ENCODE data around the gene ATXN7.

ATXN7 gene

DNA sequence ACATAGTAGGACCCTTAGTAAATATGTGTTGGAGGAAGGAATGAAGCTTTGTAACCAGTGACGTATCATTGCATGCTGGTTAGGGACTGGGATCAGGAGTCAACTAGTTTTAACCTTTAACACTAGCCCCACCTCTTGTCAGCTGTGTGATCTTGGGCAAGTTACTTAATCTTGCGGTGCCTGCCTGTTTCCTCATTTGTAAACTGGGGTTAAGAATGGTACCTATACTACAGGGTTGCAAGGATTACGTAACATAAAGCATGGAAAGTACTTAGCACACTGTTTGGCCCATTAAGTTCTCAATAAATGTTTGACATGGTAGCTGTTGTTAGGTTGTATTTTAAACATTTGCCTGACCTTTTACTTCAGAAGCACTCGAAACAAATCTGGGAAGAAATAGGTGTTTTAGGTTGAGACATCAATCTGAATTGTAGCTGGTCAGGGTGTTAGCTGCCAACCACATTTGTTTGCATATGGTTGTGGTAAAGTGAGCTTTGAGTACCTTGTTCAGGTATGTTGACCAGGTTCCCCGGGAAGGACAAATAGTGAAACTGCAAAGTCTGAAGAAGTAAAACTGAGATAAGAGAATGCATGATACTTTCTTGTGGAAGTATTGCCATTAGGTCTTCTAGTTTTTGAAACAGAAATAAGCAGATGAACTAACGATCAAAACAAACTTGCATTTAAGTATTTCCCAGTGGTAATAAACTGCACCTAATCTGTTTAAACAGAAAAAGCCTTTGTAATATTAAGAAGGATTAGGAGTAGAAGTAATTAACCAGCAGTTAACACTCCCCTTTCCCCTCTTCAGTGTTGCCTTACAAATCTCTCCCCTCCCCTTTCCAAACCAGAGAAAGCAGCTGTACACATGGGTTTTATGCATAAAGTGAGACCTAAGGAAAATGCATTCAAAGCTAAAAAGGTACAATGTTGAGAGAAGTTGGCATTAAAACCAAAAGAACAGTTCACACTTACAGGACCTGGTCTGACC lies 74.3 kb downstream of the ATXN7 start:
- no peak for DNase-seq

- no peak for DNase-seq
Observed at GRCh38 chr3:63940389-63940757, 76.7 kb downstream of the ATXN7 start.

GRCh38 chr3:63942528-63942927 lies 78.9 kb downstream of the ATXN7 start:
- no peak for DNase-seq

DNA sequence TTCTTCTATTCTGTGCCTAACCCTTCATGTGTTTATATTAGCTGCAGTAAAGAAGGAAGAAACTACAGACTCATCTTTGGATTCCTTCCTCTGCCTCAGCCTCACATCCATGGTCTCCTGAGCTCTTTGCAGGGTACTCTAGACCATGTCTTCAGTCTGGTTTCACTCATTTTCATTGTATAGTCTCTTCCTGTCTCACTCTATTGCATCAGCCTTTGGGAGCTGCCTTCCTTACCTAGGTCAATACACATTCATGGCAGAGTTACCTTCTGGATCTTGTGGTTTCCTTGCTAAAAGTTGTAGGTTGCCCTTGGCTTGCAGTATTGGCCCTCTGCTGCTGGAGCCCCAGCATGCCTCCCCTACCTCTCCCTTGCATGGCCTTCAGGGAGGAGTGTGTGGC lies 80.0 kb downstream of the ATXN7 start:
- DNase-seq, result no peak

- DNase-seq, result no peak
Observed at GRCh38 chr3:63945558-63946096, 82.0 kb downstream of the ATXN7 start.

GRCh38 chr3:63946753-63947152 lies 83.1 kb downstream of the ATXN7 start:
- DNase-seq, result no peak

GRCh38 chr3:63947594-63947993 lies 83.9 kb downstream of the ATXN7 start:
- no peak for DNase-seq

DNA sequence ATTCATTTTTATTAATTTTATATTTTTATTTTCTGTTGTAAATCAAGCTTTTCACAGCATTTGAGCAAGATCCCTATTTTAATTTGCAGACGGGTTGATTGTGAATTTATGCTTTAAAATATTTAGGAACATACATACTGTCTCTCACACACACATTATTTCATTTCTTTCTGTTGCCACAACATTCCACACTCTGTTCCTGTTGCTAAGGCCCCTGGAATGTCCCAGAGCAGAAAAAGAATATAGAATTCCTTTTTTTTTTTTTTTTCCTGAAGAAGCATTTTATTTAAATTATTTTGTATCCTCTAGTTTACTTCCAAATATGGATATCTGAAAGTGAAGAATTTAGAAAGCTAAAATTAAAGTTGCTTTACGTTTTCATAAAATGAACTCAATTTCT lies 85.3 kb downstream of the ATXN7 start:
- no peak for DNase-seq

- no peak for DNase-seq
Observed at GRCh38 chr3:63950698-63951097, 87.0 kb downstream of the ATXN7 start.

- no peak for DNase-seq
Observed at GRCh38 chr3:63951492-63952247, 88.0 kb downstream of the ATXN7 start.

DNA sequence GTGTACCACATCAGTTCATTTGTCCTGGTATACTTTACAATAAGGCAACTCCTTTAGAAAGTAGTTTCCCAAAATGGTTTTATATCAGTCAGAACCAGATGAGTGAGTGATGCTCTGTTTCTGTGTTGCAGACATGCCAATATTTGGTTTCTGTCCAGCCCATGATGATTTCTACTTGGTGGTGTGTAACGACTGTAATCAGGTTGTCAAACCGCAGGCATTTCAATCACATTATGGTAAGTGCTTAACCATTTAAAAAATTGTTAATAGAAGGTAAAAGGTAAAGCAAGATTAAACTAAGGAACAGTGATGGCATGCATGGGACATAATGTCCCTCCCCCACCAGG lies 88.6 kb downstream of the ATXN7 start:
- no peak for DNase-seq

- DNase-seq, result no peak
Observed at GRCh38 chr3:63954182-63954581, 90.5 kb downstream of the ATXN7 start.

DNA sequence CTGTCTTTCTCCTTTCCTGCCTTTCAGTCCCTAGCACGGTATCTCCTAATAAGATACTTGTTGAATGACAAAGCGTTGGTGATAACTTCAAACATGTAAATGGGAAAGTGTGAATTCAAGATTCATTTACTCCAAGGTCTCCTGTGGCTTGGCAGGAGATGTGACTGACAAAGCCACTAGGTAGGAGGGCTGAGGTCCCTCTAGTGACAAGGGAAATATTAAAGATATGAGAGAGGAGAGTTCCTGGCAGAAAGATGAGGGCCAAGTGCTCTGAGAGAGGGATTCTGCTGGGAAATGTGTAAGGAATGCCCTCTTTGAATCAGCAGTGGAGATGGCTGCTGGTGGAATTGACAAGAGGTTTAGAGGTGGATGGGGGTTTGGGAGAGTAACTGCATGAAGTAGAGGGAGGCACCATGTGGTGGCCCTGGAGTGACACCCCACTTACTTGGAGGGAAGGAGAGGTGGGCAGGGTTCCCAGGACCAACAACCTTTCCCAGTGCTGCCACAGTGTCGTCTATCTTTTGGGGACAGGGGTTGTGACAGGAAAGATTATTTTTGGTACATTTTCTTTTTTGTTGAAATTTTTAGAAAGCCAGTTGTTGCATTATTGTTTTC lies 91.5 kb downstream of the ATXN7 start:
- DNase-seq, result no peak

GRCh38 chr3:63955830-63956545 lies 92.3 kb downstream of the ATXN7 start:
- no peak for DNase-seq

DNA sequence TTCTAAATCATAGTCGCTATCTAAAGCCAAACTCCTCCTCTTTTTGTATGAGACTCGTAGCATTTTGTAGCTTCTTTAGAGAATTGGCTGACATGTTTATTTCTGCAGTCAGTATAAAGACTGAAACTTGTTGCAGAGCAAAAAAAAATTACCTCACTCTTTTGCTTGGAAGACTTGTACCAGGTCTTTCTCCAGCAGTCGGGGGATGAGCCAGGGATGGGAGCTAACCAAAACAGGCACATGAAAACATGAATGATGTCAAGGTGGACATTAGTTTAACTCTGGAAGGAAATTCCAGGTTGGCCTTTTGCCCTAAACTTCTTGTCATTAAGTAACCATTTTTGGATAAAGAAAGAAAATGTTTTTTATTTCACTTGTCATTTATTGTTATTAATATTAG lies 95.5 kb downstream of the ATXN7 start:
- DNase-seq, result no peak

DNA sequence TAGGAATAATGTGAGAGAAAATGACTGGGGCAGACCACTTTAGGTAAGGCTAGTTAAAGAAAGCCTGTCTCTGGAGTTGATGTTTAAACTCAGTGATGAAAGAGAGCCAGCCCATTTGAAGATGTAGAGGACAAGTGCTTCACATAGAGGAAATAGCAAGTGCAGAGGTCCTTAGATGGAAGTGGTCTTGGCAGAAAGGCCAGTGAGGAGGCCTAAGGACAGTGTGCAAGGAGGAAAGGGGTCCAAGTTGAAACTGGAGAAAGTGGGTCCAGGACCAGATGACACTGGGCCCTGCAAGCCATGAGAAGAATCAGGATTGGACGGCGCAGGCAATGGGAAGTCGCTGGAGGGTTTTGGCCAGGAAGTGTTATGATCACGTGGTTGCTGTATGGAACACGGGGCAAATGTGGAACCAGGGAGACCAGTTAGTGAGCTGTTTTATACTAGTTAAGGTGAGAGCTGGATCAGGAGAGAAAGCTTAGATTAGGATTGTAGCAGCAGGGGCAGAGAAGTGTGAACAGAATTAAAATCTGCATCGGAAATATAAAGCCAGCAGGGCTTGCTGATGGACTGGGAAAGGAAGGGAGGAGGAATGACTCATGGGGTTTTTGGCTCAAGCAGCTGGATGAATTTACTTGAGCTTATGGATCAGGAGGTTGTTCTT lies 96.5 kb downstream of the ATXN7 start:
- DNase-seq, result no peak

DNA sequence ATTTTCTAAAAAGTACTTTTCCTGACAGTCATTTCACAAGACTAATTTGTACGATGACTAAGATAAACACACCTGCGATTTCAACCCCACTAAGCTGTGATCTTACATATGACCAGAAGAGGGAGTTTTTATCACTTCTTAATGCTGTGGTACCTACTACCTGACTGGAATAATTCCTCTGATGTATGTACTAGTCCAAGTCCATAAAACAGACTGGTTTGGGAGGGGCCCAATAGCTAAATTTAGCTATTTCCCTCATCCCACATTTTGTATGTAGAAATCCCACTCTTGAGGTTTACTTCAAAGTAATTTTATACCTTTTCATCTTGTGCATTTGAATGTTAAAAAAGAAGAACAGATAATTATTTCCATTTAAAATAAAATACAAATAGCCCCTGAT lies 98.2 kb downstream of the ATXN7 start:
- peak; percentile 22 for DNase-seq

DNA sequence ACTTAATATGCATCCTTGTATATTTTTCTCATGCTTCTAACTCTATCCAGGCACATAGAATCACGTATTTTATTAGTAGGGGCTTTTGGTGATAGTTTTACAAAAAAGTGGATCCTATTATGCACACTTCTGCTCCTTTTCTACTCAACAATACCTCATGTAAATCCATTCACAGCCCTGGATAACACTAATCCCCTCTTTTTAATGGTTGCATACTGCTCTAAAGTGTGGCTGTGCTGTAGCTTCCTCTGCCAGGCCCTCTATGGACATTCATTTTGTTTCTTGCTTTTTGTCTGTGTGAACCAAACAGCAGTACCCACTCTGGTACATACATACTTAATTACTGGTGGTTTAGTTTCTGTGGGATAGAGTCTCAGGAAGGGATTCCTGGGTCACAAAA lies 99.8 kb downstream of the ATXN7 start:
- no peak for DNase-seq

- no peak for DNase-seq
Observed at GRCh38 chr3:63964681-63965485, 101.2 kb downstream of the ATXN7 start.

DNA sequence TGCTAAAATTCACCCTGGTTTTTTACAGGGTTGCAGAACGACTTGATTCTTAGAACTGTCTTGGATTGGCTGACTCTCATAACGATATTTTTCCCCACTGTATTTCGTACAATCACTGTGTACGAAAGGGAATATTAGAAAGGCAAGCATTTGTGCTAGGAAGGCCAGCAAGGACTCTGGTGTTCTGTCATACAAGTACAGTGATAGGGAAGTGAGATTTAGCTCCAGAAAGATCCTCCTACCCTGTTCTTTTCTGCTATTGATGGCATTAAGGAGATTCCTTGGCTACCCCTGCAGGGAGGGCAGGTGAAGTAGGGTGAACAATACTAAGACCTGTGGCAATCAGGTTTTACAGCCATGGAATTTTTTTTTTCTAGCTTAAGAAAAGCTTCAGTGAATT lies 102.3 kb downstream of the ATXN7 start:
- DNase-seq, result no peak

DNA sequence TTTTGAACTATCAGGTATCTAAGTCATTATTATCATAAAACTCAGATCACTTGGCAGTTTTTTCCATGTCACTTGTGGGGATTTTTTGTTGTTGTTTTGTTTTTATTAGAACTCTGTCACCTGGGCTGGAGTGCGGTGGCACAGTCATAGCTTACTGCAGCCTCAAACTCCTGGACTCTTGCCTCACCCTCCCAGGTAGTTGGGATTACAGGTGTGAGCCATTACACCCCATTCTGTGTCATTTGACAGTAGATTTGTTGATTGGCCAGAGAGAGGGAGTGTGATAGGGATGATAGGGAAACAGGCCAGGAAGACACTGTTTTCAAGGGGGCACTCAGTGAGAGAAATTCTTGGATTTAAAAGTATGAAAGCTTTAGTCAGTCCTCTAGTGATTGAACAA lies 103.2 kb downstream of the ATXN7 start:
- no peak for DNase-seq

Data from NCI-H1417 treated with DMSO at 0.1 percent for 48 hours (cell line).